HepG2 (cell line): ENCODE data around the gene AGFG1. TPM values are rescaled to one million over a fixed set of nuclear protein-coding genes. Genes with fewer than 3 reads are reported as not detected.

Source experiments
- AGO2 ChIP-seq: fragments of 200-400 bp; formaldehyde crosslinking; optimal IDR thresholded peaks from 2 replicates; pipeline ENCODE3; 2017; ENCODE audit warnings: mild to moderate bottlenecking, low read depth, low read length, moderate library complexity
- FOSL1 ChIP-seq: sonication (generic); formaldehyde crosslinking; IDR thresholded peaks from 2 replicates; pipeline ENCODE4 v1.9.0; 2021; ENCODE audit warnings: missing genetic modification reagents, borderline replicate concordance
- IRF2 ChIP-seq: IDR thresholded peaks from 2 replicates; pipeline ENCODE4 v1.6.1; 2018; ENCODE audit warnings: missing genetic modification reagents, missing compliant biosample characterization
- NFKBIZ ChIP-seq: IDR thresholded peaks from 2 replicates; pipeline ENCODE4 v1.6.1; 2018; ENCODE audit warnings: missing genetic modification reagents, missing compliant biosample characterization
- PHF20 ChIP-seq: sonication (generic); formaldehyde crosslinking; IDR thresholded peaks from 2 replicates; pipeline ENCODE4 v1.5.0; 2020; ENCODE audit warnings: mild to moderate bottlenecking, missing genetic modification reagents
- SPEN ChIP-seq: sonication (generic); formaldehyde crosslinking; IDR thresholded peaks from 2 replicates; pipeline ENCODE4 v1.5.1; 2020; ENCODE audit warnings: low read depth, mild to moderate bottlenecking, missing genetic modification reagents
- SRSF9 ChIP-seq: fragments of 200-400 bp; formaldehyde crosslinking; IDR thresholded peaks from 2 replicates; pipeline ENCODE4 v1.6.1; 2018; ENCODE audit warnings: borderline replicate concordance, mild to moderate bottlenecking, low read depth, low read length; ENCODE audit not compliant: insufficient read depth, poor library complexity, severe bottlenecking
- ZMYM3 ChIP-seq: sonication (generic); formaldehyde crosslinking; IDR thresholded peaks from 2 replicates; pipeline ENCODE4 v1.5.1; 2020; ENCODE audit warnings: mild to moderate bottlenecking, missing genetic modification reagents
- ZNF12 ChIP-seq: sonication (generic); formaldehyde crosslinking; IDR thresholded peaks from 2 replicates; pipeline ENCODE4 v1.5.0; 2020; ENCODE audit warnings: missing genetic modification reagents
- ZNF367 ChIP-seq: sonication (generic); formaldehyde crosslinking; IDR thresholded peaks from 2 replicates; pipeline ENCODE4 v1.4.0; 2020; ENCODE audit warnings: missing genetic modification reagents, borderline replicate concordance
- ZNF513 ChIP-seq: sonication (generic); formaldehyde crosslinking; conservative IDR thresholded peaks from 2 replicates; pipeline ENCODE4 v1.5.0; 2020; ENCODE audit warnings: missing genetic modification reagents
- ZNF574 ChIP-seq: sonication (generic); formaldehyde crosslinking; IDR thresholded peaks from 2 replicates; pipeline ENCODE4 v1.4.0; 2020; ENCODE audit warnings: missing genetic modification reagents
- polyA plus RNA-seq, 8 experiments: library from polyadenylated mRNA; depleted of rRNA in 3 of 8; stranded (reverse) in 7 of 8; unstranded in 1 of 8; fragments of >200 nt; fragmentation: Illumina TruSeq in 4 of 8; extraction: Trizol in 4 of 8; gene quantifications; 2 replicates each; pipeline versions ENCODE4 v1.2.1 to v1.2.3, GENCODE V29; 2011 to 2016; ENCODE audit warnings: low read depth in 4 of 8, missing spikeins in 1 of 8, mixed read lengths in 1 of 8; ENCODE audit not compliant: insufficient read depth in 1 of 8
- total RNA-seq, 5 experiments: library from RNA; depleted of rRNA; stranded (reverse); fragments of >200 nt; fragmentation: Illumina TruSeq; extraction: Trizol; gene quantifications; 2 replicates each; pipeline ENCODE4 v1.2.3, GENCODE V29; 2016; ENCODE audit warnings: low read depth in 1 of 5
- TF ChIP-seq, protein P1 (sequence below): IDR thresholded peaks from 2 replicates; pipeline ENCODE4 v1.6.1; 2016; ENCODE audit warnings: mild to moderate bottlenecking, missing biosample characterization, missing genetic modification reagents
- TF ChIP-seq, protein P2 (sequence below): sonication (generic); formaldehyde crosslinking; IDR thresholded peaks from 2 replicates; pipeline ENCODE4 v1.4.0; 2020; ENCODE audit warnings: missing genetic modification reagents
- TF ChIP-seq, protein P3 (sequence below): sonication (generic); formaldehyde crosslinking; IDR thresholded peaks from 2 replicates; pipeline ENCODE4 v1.5.1; 2020; ENCODE audit warnings: missing genetic modification reagents, mild to moderate bottlenecking, borderline replicate concordance

AGFG1 gene
- total and polyA plus RNA-seq, 2 of the 13 experiments (the other 11 are each of a cell fraction or from before 2014, with no cell fraction given) = 145 to 168 TPM

GRCh38 chr2:227472265-227473121 is 537 bp downstream of the AGFG1 start (continued):
- TF ChIP-seq, protein P1, sequence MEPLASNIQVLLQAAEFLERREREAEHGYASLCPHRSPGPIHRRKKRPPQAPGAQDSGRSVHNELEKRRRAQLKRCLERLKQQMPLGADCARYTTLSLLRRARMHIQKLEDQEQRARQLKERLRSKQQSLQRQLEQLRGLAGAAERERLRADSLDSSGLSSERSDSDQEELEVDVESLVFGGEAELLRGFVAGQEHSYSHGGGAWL (CRISPR knock-in tag) = peak; percentile 9; the same call in 1 of the 2 replicates
- TF ChIP-seq, protein P2, sequence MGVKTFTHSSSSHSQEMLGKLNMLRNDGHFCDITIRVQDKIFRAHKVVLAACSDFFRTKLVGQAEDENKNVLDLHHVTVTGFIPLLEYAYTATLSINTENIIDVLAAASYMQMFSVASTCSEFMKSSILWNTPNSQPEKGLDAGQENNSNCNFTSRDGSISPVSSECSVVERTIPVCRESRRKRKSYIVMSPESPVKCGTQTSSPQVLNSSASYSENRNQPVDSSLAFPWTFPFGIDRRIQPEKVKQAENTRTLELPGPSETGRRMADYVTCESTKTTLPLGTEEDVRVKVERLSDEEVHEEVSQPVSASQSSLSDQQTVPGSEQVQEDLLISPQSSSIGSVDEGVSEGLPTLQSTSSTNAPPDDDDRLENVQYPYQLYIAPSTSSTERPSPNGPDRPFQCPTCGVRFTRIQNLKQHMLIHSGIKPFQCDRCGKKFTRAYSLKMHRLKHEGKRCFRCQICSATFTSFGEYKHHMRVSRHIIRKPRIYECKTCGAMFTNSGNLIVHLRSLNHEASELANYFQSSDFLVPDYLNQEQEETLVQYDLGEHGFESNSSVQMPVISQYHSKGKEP (CRISPR knock-in tag) = no peak
- no peak for TF ChIP-seq ZNF12 (CRISPR knock-in tag)
- TF ChIP-seq ZNF367 (CRISPR knock-in tag) = no peak
- TF ChIP-seq SRSF9 = no peak
- TF ChIP-seq IRF2 = 0 out of 2 replicates have a peak, but pooled peaks have one; percentile 25
- no peak for TF ChIP-seq ZMYM3 (CRISPR knock-in tag)
- no peak for TF ChIP-seq ZNF513 (CRISPR knock-in tag)
- peak; percentile 74 for TF ChIP-seq ZNF574 (CRISPR knock-in tag)
- peak; percentile 85 for TF ChIP-seq AGO2
- TF ChIP-seq, protein P3, sequence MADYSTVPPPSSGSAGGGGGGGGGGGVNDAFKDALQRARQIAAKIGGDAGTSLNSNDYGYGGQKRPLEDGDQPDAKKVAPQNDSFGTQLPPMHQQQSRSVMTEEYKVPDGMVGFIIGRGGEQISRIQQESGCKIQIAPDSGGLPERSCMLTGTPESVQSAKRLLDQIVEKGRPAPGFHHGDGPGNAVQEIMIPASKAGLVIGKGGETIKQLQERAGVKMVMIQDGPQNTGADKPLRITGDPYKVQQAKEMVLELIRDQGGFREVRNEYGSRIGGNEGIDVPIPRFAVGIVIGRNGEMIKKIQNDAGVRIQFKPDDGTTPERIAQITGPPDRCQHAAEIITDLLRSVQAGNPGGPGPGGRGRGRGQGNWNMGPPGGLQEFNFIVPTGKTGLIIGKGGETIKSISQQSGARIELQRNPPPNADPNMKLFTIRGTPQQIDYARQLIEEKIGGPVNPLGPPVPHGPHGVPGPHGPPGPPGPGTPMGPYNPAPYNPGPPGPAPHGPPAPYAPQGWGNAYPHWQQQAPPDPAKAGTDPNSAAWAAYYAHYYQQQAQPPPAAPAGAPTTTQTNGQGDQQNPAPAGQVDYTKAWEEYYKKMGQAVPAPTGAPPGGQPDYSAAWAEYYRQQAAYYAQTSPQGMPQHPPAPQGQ (CRISPR knock-in tag) = no peak
- no peak for TF ChIP-seq NFKBIZ (CRISPR knock-in tag)
- peak; percentile 2; the same call in 1 of the 2 replicates for TF ChIP-seq SPEN
- no peak; the same call in 1 of the 2 replicates for TF ChIP-seq PHF20 (CRISPR knock-in tag)
- no peak for TF ChIP-seq FOSL1 (CRISPR knock-in tag)
